GM19035 (cell line): ENCODE measurements around the gene SP140.
"Not testable (repeated sequence)": the region's sequence is repeated elsewhere in the genome, so short reads cannot be mapped to it uniquely, and the experiment has no call there.

Experiments
- ATAC-seq: cut with Tn5 transposase; IDR thresholded peaks from one replicate; pipeline ENCODE4 v1.9.1; 2021; ENCODE audit not compliant: unreplicated experiment

The SP140 gene

DNA sequence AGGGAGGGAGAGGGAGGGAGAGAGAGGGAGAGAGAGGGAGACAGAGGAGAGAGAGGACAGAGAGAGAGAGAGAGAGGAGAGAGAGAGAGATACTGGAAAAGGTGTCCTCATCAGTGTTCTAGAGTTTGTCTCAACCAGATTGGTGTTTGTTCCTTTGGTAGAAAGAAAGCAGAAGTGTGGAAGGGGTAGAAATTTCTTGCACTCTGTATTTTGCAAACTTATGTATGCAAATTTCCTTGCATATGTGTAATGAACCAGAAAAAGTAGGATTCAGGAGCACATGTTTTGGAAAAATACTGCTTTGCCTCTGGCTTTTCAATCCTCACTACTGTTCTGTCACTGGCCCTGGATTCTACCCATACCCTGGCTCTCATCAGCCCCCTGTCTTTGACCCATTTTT, 1.1 kb upstream of the SP140 start:
- no peak for ATAC-seq

GRCh38 chr2:230226051-230226551, 565 bp downstream of the SP140 start:
- peak; percentile 65 for ATAC-seq

DNA sequence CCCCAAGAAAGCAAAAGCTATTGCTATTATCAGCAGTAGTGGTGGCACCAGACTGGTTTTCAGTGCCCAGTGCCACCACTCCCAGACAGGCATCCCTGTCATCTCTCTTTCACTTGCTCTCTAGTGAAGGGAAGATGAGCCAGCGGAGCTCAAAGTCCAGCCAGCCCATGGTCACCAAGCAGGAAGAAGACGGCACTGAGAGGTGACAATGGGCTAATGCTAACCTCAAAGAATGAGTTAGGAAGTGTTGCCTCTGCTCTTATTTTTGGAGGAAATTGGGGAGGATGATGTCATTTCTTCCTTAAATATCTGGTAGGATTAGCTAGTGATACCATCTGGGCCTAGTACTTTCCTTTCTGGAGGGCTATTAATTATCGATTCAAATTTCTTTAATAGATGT, 1.7 kb downstream of the SP140 start:
- no peak for ATAC-seq

DNA sequence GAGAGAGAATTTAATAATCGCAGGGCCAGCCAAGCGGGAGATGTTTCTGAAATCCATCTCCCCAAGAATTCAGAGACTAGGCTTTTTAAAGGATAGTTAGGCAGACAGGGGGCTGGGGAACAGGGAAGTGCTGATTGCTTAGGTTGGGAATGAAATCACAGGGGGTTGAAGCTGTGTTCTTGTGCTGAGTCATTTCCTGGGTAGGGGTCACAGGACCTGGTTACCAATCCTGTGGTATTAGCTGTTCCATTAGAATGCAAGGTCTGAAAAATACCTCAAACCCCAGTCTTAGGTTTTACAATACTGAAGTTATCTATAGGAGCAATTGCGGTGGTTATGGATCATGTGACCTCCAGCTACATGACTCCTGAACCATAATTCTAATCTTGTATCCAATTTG, 4.6 kb downstream of the SP140 start:
- ATAC-seq = no peak

DNA sequence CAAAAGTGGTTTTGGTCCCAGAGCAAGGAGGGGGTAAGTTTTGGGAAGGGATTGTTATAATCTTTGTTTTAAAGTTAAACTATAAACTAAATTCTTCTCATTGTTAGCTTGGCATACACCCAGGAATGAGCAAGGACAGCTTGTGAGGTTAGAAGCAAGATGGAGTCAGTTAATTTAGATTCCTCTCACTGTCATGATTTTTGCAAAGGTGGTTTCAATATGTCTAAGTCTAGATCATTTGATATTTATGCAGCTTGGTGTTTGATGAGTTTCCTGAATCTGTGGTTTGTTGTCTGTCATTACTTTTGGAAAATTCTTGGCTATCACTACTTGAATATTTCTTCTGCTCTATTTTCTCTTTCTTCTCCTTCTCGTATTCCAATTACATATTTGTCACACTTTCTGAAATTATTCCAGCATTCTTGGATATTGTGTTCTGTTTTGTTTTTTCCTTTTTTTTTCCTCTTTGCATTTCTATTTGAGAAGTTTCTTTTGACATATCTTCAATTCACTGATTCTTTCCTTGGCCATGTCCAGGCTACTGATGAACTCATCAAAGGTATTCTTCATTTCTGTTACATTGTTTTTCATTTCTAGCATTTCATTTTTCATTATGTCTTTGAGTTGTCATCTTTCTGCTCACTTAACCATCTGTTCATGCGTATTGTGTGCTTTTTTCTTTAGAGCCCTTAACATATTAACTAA, 5.1 kb downstream of the SP140 start:
- no peak for ATAC-seq

DNA sequence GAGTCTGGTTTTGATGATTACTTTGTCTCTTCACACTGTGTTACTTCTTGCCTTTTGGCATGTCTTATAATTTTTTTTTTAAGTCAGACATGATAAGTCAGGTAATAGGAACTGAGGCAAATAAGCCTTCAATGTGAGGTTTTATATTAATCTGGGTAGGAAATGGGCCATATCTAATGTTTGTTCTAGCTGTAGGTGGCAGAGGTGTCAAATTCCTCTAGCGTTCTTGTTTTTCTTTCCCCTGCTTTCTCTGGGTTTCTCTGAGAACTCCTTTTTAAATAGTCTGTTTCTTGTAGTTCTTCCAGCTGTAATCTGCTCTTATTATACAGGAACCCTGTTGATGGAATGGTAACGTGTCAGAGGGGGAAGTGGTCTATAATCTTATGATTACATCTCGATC, 5.7 kb downstream of the SP140 start:
- no peak for ATAC-seq

DNA sequence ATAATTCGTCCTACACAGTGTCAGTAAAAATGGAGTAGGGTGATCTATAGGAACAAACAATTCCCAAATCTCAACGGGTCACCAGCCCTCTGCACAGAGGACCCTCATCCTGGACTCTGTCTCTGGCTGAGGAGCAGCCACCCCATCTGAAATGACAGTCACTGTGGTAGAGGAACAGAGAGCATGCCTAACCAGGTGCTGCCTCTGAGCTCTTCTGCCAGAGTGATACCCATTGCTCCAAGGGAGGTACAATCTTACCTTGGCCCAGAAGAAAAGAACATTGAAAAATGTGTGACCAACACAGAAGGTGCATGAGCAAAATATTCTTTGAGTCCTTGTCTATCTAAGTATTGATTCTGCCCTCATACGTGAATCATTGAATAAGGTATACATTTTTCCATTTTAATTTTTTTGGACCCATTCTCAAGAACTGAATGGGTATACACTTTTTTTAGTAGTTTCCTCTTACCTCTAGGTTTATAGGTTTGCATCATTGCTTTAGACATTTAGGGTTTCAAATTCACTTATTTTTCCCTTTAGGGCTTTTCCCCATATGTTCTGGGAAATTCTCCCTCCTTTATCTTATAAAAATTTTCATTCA, 8.7 kb downstream of the SP140 start:
- peak; percentile 44 for ATAC-seq

DNA sequence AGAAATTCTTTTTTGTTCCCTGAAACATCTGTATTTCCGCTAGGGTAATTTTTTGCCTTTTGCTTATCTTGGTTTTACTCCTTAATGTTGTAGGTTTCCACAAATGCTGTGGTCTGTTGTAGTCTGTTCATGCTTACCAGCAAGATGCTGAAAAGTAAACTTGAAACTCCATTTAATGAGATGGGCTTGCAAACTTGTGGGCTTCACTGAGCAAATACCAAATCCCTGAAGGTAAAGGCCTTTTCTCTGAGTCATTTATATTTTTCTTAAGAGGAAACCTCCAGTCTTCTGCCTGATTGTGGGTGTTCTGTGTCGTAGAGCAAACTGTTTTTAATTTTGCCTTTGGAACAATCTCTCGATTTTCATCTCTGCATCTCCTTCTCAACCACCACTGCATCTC, 9.3 kb downstream of the SP140 start:
- peak; percentile 73 for ATAC-seq

GRCh38 chr2:230244211-230244610, 18.7 kb downstream of the SP140 start:
- ATAC-seq = no peak

- ATAC-seq = no peak
These were observed 20.7 kb downstream of the SP140 start for GRCh38 chr2:230246206-230246605.

GRCh38 chr2:230250231-230250630, 24.7 kb downstream of the SP140 start:
- ATAC-seq = no peak

- no peak for ATAC-seq
These were observed 28.8 kb downstream of the SP140 start for GRCh38 chr2:230254152-230254881.

- no peak for ATAC-seq
These were observed 31.3 kb downstream of the SP140 start for GRCh38 chr2:230256733-230257332.

DNA sequence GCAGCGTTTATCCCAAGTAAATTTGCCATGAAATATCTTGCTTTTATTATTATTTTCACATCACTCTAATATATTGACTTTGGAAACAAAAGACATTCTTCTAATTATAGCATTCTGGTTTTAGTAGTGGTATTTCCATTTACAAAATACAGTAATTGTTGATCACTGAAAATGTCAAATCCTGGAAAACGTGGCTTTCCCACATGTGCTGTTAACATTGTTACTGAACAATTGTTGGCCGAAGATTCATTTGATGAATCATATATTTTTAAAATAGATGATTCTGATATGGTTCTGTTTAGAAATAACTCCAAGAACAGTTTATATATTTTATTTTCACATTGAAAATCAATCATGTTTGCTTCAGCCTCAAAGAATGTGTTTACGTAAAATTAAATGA, 32.9 kb downstream of the SP140 start:
- ATAC-seq = no peak

GRCh38 chr2:230262246-230262645, 36.7 kb downstream of the SP140 start:
- no peak for ATAC-seq

DNA sequence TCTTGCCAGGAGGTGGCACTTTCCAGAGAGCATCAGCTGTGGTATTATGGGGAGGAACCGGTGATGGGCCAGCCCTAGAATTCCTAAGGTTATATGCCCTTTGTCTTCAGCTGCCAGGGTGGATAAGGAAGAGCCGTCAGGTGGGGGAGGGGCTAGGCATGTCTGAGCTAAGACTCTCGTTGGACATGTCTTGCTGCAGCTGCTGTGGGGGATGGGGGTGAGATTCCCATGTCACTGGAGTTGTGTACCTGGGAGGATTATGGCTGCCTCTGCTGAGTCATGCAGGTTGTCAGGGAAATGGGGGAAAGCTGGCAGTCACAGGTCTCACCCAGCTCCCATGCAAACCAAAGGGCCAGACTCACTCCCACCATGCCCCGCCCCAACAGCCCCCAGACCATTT, 39.4 kb downstream of the SP140 start:
- ATAC-seq = not testable (repeated sequence)

DNA sequence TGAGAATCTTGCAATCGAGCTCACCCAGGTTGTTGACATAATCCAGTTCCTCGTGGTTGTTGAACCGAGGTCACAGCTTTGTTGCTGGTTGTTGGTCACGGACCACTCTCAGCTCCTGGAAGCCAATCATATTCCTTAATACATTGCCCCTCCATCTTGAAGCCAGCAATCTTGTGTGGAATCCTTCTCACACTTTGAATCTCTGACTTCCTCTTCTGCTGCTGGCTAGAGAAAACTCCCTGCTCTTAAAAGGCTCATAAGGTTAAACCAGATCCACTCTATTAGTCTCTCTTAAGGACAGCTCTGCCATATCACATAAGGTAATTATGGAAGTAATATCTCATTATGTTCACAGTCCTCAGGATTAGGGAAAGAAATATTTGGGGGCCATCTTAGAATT, 41.1 kb downstream of the SP140 start:
- no peak for ATAC-seq

- ATAC-seq = peak; percentile 28
These were observed 41.5 kb downstream of the SP140 start for GRCh38 chr2:230267059-230267458.

DNA sequence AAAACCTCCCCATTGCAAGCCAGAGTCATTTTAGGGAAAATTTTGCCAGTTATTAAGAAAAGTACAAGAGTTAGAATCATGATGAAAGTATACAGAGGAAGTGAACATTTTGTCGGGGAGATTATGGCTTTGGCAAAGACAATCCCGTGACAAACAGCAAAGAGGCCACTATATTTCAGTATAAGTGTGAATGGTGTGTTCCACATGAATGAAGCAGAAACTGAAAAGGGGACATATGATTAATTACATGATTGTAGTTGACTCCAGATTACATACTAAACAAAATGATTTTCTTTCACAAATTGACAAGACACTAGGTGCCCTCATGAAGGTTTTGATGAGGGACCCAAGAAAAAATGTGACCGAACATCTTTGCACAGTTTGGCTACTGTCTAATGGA, 42.0 kb downstream of the SP140 start:
- peak; percentile 73 for ATAC-seq

GRCh38 chr2:230268606-230269243, 43.2 kb downstream of the SP140 start:
- ATAC-seq = no peak

- ATAC-seq = no peak
These were observed 44.2 kb downstream of the SP140 start for GRCh38 chr2:230269715-230270114.
